Measurements from ENCODE around the gene ATF4. TPM values are rescaled to one million over a fixed set of nuclear protein-coding genes. Genes with fewer than 3 reads are reported as not detected.

The ATF4 gene
- total and polyA plus RNA-seq, 2 experiments from 2014 or later, result 203 to 375 TPM

GRCh38 chr22:39571538-39571937 lies 51.2 kb downstream of the ATF4 start:
- Histone ChIP-seq H3K9me3 (ENCODE audit: low read depth) (no peaks in the 10 kb centered on the region), H3K4me3 (no peak overlapping the region), H3K36me3 (no peaks in the 10 kb centered on the region), H3K27me3 (no peaks in the 10 kb centered on the region), H3K27ac (no peak overlapping the region), H3K4me1 (ENCODE audit: low read depth) (no peaks in the 10 kb centered on the region)
- no peak for DNase-seq (ENCODE audit: low read depth in 1 of 2, low spot score in 1 of 2)
- no peak for TF ChIP-seq CTCF (IDR thresholded peaks at IDR 0.05; ENCODE audit: low read depth, low read length)

Other genes with a start within 250 kb of the ATF4 start
- 2,304 and 2,959 TPM in 2 replicates for gene RPL3, start 200.9 kb upstream of the ATF4 start, total RNA-seq
- 1,107 and 1,423 TPM in 2 replicates for gene RPL3, start 200.9 kb upstream of the ATF4 start, polyA plus RNA-seq
- 40.7 and 61.8 TPM in 2 replicates for gene SYNGR1, start 170.6 kb upstream of the ATF4 start, total RNA-seq
- gene SYNGR1, start 170.6 kb upstream of the ATF4 start, polyA plus RNA-seq, result 81.9 and 112 TPM in 2 replicates
- gene TAB1, start 120.8 kb upstream of the ATF4 start, total RNA-seq, result 41.2 and 52.1 TPM in 2 replicates
- 21.6 and 28.2 TPM in 2 replicates for gene TAB1, start 120.8 kb upstream of the ATF4 start, polyA plus RNA-seq
- gene MGAT3, start 63.5 kb upstream of the ATF4 start, total RNA-seq, result 31.4 and 38.0 TPM in 2 replicates
- gene MGAT3, start 63.5 kb upstream of the ATF4 start, polyA plus RNA-seq, result 9.9 and 12.3 TPM in 2 replicates
- 27.2 and 31.2 TPM in 2 replicates for gene MIEF1, start 18.3 kb upstream of the ATF4 start, total RNA-seq
- gene MIEF1, start 18.3 kb upstream of the ATF4 start, polyA plus RNA-seq, result 29.1 and 33.7 TPM in 2 replicates
- gene RPS19BP1, start 12.2 kb downstream of the ATF4 start, total RNA-seq, result 144 and 169 TPM in 2 replicates
- 112 and 150 TPM in 2 replicates for gene RPS19BP1, start 12.2 kb downstream of the ATF4 start, polyA plus RNA-seq
- gene CACNA1I, start 50.2 kb downstream of the ATF4 start, total RNA-seq, result 0.14 and 0.24 TPM in 2 replicates
- gene CACNA1I, start 50.2 kb downstream of the ATF4 start, polyA plus RNA-seq, result 0.04 and 0.47 TPM in 2 replicates